H1 (cell line): ENCODE data around the gene CCDC7. TPM values are rescaled to one million over a fixed set of nuclear protein-coding genes. Genes with fewer than 3 reads are reported as not detected.

Source experiments
- CTBP2 ChIP-seq: IDR thresholded peaks from 2 replicates; pipeline ENCODE4 v1.7.0; 2011; ENCODE audit warnings: borderline replicate concordance, mild to moderate bottlenecking, moderate library complexity, mixed read lengths, low read length; ENCODE audit not compliant: insufficient read depth, insufficient read length
- RFX5 ChIP-seq: IDR thresholded peaks from 2 replicates; pipeline ENCODE4 v1.6.1; 2011; ENCODE audit warnings: low read depth, low read length, improper control_type of control experiment, borderline replicate concordance
- RXRA ChIP-seq: IDR thresholded peaks from 2 replicates; pipeline ENCODE4 v1.6.1; 2011; ENCODE audit warnings: low read depth, mild to moderate bottlenecking, low read length, moderate library complexity; ENCODE audit not compliant: insufficient read depth
- polyA plus RNA-seq, 7 experiments: library from polyadenylated mRNA; depleted of rRNA in 3 of 7; stranded (reverse) in 5 of 7; unstranded in 2 of 7; fragments of >200 nt in 5 of 7; fragments of 200-250 nt in 2 of 7; gene quantifications; 1 replicate in 5 of 7; 2 replicates in 1 of 7; 4 replicates in 1 of 7; pipeline versions ENCODE4 v1.2.1 to v1.2.3, GENCODE V29; 2011 to 2013; ENCODE audit warnings: missing spikeins in 2 of 7, mixed read lengths in 2 of 7
- total RNA-seq: library from RNA; stranded (reverse); fragmentation: NEBNext Ultra II Directional; extraction: Animal tissue kit (Norgen Biotek cat#: 25700); gene quantifications from 2 replicates; pipeline ENCODE4 v1.2.1, GENCODE V29; 2021

Gene CCDC7
- total and polyA plus RNA-seq, 2 of the 8 experiments (the other 6 are each of a cell fraction or from before 2014, with no cell fraction given): 0.18 to 0.74 TPM

DNA sequence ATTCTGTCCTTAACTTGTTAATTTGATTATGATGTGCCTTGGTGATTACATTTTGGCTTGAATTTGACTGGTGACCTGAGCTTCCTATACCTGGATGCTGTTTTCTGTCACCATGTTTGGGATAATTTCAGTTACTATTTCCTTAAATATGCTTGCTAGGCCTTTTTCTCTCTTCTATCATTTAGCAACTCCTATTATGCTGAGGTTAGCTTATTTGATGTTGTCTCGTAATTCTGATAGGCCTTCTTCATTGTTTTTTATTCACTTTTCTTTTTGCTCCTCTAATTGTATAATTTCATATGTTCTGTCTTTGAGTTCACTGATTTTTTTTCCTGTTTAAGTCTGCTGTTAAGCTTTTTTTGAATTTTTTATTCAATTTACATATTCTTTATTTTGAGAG, 327.2 kb downstream of the CCDC7 start (continued):
- no peak for TF ChIP-seq RFX5
- no peak for TF ChIP-seq CTBP2
- TF ChIP-seq RXRA: no peak
